K562 (cell line): ENCODE data around the gene FAM53B. TPM values are rescaled to one million over a fixed set of nuclear protein-coding genes. Genes with fewer than 3 reads are reported as not detected.

Source experiments
- BACH1 ChIP-seq: fragments of 200-800 bp; sonication (Bioruptor generic); IDR thresholded peaks from 2 replicates; pipeline ENCODE4 v1.6.1; 2016; ENCODE audit warnings: missing genetic modification characterization, missing compliant biosample characterization
- CCAR2 ChIP-seq: fragments of 200-400 bp; formaldehyde crosslinking; IDR thresholded peaks from 2 replicates; pipeline ENCODE4 v1.6.1; 2017; ENCODE audit warnings: mild to moderate bottlenecking, low read depth, low read length
- DDX20 ChIP-seq: fragments of 450-650 bp; IDR thresholded peaks from 2 replicates; pipeline ENCODE4 v1.6.1; 2016; ENCODE audit warnings: missing genetic modification characterization, low read depth, mild to moderate bottlenecking, missing compliant biosample characterization, moderate library complexity
- DPF2 ChIP-seq: fragments of 450-650 bp; IDR thresholded peaks from 2 replicates; pipeline ENCODE4 v1.6.1; 2016
- EP400 ChIP-seq: fragments of 450-650 bp; IDR thresholded peaks from 2 replicates; pipeline ENCODE4 v1.6.1; 2017; ENCODE audit warnings: antibody characterized with exemption, mild to moderate bottlenecking, moderate library complexity
- FOXM1 ChIP-seq, 2 experiments: fragments of 450-650 bp in 1 of 2; sonication (generic) in 1 of 2; formaldehyde crosslinking in 1 of 2; IDR thresholded peaks; 2 replicates each; pipeline versions ENCODE4 v1.6.1 to v1.9.0; 2017 to 2022; ENCODE audit warnings: low read depth in 2 of 2, mild to moderate bottlenecking in 2 of 2, missing genetic modification reagents in 1 of 2, moderate library complexity in 1 of 2
- HOXB6 ChIP-seq: fragments of 250-450 bp; sonication (Bioruptor Pico); IDR thresholded peaks from 2 replicates; pipeline ENCODE4 v1.5.1; 2022; ENCODE audit warnings: mild to moderate bottlenecking, borderline replicate concordance
- LEF1 ChIP-seq: fragments of 450-650 bp; IDR thresholded peaks from 2 replicates; pipeline ENCODE4 v1.6.1; 2016; ENCODE audit warnings: mild to moderate bottlenecking
- RCOR1 ChIP-seq, 2 experiments: IDR thresholded peaks; 2 replicates each; pipeline ENCODE4 v1.6.1; 2012; ENCODE audit warnings: low read depth in 2 of 2, low read length in 2 of 2, borderline replicate concordance in 1 of 2, improper control_type of control experiment in 1 of 2
- TAL1 ChIP-seq: fragments of 450-650 bp; IDR thresholded peaks from 2 replicates; pipeline ENCODE4 v1.6.1; 2016; ENCODE audit warnings: mild to moderate bottlenecking
- TCF7 ChIP-seq: sonication (generic); IDR thresholded peaks from 2 replicates; pipeline ENCODE4 v1.6.1; 2016; ENCODE audit warnings: antibody characterized with exemption, borderline replicate concordance
- TFAM ChIP-seq: fragments of 250-450 bp; sonication (Bioruptor Pico); conservative IDR thresholded peaks from 2 replicates; pipeline ENCODE4 v1.5.0; 2021; ENCODE audit warnings: mild to moderate bottlenecking, moderate library complexity
- YBX1 ChIP-seq: fragments of 450-650 bp; IDR thresholded peaks from 2 replicates; pipeline ENCODE4 v1.7.1; 2016; ENCODE audit warnings: mild to moderate bottlenecking
- YY1 ChIP-seq, 3 experiments: IDR thresholded peaks; 2 replicates each; pipeline ENCODE4 v1.6.1; 2011; ENCODE audit warnings: low read length in 2 of 3, mild to moderate bottlenecking in 2 of 3, moderate library complexity in 2 of 3, borderline replicate concordance in 1 of 3, control low read depth in 1 of 3, low read depth in 1 of 3; ENCODE audit not compliant: insufficient read depth in 3 of 3, insufficient replicate concordance in 2 of 3, control insufficient read depth in 1 of 3, insufficient read length in 1 of 3; ENCODE audit errors: extremely low read depth in 1 of 3
- ZBTB17 ChIP-seq: fragments of 450-650 bp; formaldehyde crosslinking; IDR thresholded peaks from 2 replicates; pipeline ENCODE4 v1.4.0; 2020; ENCODE audit warnings: mild to moderate bottlenecking
- ZBTB8A ChIP-seq: fragments of 450-650 bp; IDR thresholded peaks from 2 replicates; pipeline ENCODE4 v1.6.1; 2018; ENCODE audit warnings: mild to moderate bottlenecking, moderate library complexity; ENCODE audit not compliant: partially characterized antibody
- polyA plus RNA-seq, 8 experiments: library from polyadenylated mRNA; depleted of rRNA in 4 of 8; stranded (reverse) in 5 of 8; unstranded in 3 of 8; fragments of >200 nt; fragmentation: Nextera tagmentation in 2 of 8; fragmentation: Illumina TruSeq in 1 of 8; extraction: Ambion mirVana in 2 of 8; extraction: Trizol in 1 of 8; gene quantifications; 2 replicates each; pipeline versions ENCODE4 v1.2.1 to v1.2.3, GENCODE V29; 2011 to 2014; ENCODE audit warnings: inconsistent platforms in 1 of 8, missing spikeins in 1 of 8
- total RNA-seq, 7 experiments: library from RNA; depleted of rRNA in 6 of 7; stranded (reverse); fragments of >200 nt in 6 of 7; fragmentation: Illumina TruSeq in 2 of 7; extraction: Trizol in 2 of 7; gene quantifications; 2 replicates each; pipeline versions ENCODE4 v1.2.1 to v1.2.3, GENCODE V29; 2011 to 2021; ENCODE audit warnings: low replicate concordance in 1 of 7
- TF ChIP-seq, protein P1 (sequence below): IDR thresholded peaks from 2 replicates; pipeline ENCODE4 v1.6.1; 2014; ENCODE audit warnings: antibody characterized with exemption
- TF ChIP-seq, protein P2 (sequence below), 2 experiments: fragments of 450-650 bp in 1 of 2; sonication (generic) in 1 of 2; formaldehyde crosslinking in 1 of 2; IDR thresholded peaks in 1 of 2; conservative IDR thresholded peaks in 1 of 2; 2 replicates each; pipeline versions ENCODE4 v1.6.1 to v1.8.1; 2016 to 2023; ENCODE audit warnings: mild to moderate bottlenecking in 2 of 2, moderate library complexity in 2 of 2, inconsistent platforms in 1 of 2, missing genetic modification reagents in 1 of 2
- TF ChIP-seq, protein P3 (sequence below), 2 experiments: IDR thresholded peaks; 2 replicates each; pipeline ENCODE4 v1.6.1; 2012; ENCODE audit warnings: improper control_type of control experiment in 2 of 2, low read depth in 2 of 2, low read length in 2 of 2, borderline replicate concordance in 1 of 2
- TF ChIP-seq, protein P4 (sequence below): fragments of 450-650 bp; IDR thresholded peaks from 2 replicates; pipeline ENCODE4 v1.6.1; 2014; ENCODE audit warnings: low read depth, mild to moderate bottlenecking, moderate library complexity, borderline replicate concordance

FAM53B gene
- total and polyA plus RNA-seq, 9 of the 15 experiments (the other 6 are each of a cell fraction or from before 2014, with no cell fraction given): 0.03 to 16.5 (median 5.0) TPM

DNA sequence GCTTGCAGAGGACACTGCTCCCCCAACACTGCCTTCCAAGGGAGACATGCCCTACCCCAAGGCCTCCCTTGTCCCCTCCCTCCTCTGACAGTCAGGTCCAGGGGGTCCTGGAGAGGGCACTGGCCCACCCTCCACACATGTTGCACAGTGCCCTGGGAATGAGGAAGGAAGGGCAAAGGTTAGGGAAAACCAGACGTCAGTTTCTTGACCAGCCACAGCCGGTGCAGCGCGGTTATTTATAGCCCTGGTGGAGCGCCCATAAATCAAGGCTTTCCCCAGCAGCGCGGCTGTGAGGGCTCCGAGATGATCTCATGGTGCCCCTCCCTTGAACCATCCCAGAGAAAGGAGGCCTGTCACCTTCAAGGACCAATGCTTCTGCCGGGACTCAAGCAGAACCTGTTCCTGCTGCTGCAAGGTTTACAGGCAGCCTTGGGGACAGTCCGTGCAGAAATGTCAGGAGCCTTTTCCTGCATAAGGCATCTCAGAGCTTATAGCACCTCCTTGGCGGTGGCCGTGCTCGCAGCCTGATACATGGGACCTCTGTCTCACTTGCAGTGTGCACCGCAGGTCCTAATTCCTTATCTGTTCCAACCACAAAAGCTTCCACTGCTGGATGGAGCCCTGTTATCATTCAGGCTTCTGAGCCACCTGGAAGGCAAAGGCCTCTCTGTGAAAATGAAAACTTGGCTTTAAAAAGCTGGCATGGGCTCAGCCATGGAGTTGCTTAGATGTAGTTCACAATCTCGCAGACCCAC, 155.3 kb downstream of the FAM53B start (continued):
- TF ChIP-seq, protein P1, sequence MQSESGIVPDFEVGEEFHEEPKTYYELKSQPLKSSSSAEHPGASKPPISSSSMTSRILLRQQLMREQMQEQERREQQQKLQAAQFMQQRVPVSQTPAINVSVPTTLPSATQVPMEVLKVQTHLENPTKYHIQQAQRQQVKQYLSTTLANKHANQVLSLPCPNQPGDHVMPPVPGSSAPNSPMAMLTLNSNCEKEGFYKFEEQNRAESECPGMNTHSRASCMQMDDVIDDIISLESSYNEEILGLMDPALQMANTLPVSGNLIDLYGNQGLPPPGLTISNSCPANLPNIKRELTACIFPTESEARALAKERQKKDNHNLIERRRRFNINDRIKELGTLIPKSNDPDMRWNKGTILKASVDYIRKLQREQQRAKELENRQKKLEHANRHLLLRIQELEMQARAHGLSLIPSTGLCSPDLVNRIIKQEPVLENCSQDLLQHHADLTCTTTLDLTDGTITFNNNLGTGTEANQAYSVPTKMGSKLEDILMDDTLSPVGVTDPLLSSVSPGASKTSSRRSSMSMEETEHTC: no peak
- TF ChIP-seq TAL1: peak; percentile 94
- no peak for TF ChIP-seq ZBTB17 (CRISPR knock-in tag)
- no peak for TF ChIP-seq YY1 (IDR thresholded peaks at IDR 0.05; ENCODE audit: borderline replicate concordance in 1 of 3, control insufficient read depth in 1 of 3, extremely low read depth in 1 of 3, insufficient read depth in 3 of 3, insufficient read length in 1 of 3, insufficient replicate concordance in 2 of 3, low read depth in 1 of 3, low read length in 2 of 3)
- TF ChIP-seq LEF1: peak; percentile 54; the same call in 1 of the 2 replicates
- TF ChIP-seq, protein P2, sequence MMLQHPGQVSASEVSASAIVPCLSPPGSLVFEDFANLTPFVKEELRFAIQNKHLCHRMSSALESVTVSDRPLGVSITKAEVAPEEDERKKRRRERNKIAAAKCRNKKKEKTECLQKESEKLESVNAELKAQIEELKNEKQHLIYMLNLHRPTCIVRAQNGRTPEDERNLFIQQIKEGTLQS (IDR thresholded peaks at IDR 0.05): peak; percentile 87
- TF ChIP-seq, protein P2 (CRISPR knock-in tag; conservative IDR thresholded peaks at IDR 0.05): peak; percentile 67; the same call in 1 of the 2 replicates
- TF ChIP-seq HOXB6 (CRISPR knock-in tag): no peak
- TF ChIP-seq TCF7: peak; percentile 74
- TF ChIP-seq RCOR1 (IDR thresholded peaks at IDR 0.05; ENCODE audit: borderline replicate concordance in 1 of 2, low read depth in 2 of 2, low read length in 2 of 2): 0 out of 4 replicates have a peak, but pooled peaks of 1 of the 2 experiments have one; percentile 74
- TF ChIP-seq FOXM1 (IDR thresholded peaks at IDR 0.05; ENCODE audit: low read depth): peak; percentile 56; the same call in 1 of the 2 replicates
- TF ChIP-seq FOXM1 (CRISPR knock-in tag; IDR thresholded peaks at IDR 0.05; ENCODE audit: low read depth): no peak
- no peak for TF ChIP-seq ZBTB8A
- TF ChIP-seq, protein P3, sequence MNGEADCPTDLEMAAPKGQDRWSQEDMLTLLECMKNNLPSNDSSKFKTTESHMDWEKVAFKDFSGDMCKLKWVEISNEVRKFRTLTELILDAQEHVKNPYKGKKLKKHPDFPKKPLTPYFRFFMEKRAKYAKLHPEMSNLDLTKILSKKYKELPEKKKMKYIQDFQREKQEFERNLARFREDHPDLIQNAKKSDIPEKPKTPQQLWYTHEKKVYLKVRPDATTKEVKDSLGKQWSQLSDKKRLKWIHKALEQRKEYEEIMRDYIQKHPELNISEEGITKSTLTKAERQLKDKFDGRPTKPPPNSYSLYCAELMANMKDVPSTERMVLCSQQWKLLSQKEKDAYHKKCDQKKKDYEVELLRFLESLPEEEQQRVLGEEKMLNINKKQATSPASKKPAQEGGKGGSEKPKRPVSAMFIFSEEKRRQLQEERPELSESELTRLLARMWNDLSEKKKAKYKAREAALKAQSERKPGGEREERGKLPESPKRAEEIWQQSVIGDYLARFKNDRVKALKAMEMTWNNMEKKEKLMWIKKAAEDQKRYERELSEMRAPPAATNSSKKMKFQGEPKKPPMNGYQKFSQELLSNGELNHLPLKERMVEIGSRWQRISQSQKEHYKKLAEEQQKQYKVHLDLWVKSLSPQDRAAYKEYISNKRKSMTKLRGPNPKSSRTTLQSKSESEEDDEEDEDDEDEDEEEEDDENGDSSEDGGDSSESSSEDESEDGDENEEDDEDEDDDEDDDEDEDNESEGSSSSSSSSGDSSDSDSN (IDR thresholded peaks at IDR 0.05; ENCODE audit: borderline replicate concordance in 1 of 2, low read depth in 2 of 2, low read length in 2 of 2): 0 out of 4 replicates have a peak, but pooled peaks of 1 of the 2 experiments have one; percentile 18
- TF ChIP-seq DDX20 (tag): no peak
- no peak for TF ChIP-seq YBX1
- TF ChIP-seq TFAM: no peak
- TF ChIP-seq EP400: no peak
- peak; percentile 90 for TF ChIP-seq DPF2
- TF ChIP-seq BACH1 (tag): no peak
- TF ChIP-seq, protein P4, sequence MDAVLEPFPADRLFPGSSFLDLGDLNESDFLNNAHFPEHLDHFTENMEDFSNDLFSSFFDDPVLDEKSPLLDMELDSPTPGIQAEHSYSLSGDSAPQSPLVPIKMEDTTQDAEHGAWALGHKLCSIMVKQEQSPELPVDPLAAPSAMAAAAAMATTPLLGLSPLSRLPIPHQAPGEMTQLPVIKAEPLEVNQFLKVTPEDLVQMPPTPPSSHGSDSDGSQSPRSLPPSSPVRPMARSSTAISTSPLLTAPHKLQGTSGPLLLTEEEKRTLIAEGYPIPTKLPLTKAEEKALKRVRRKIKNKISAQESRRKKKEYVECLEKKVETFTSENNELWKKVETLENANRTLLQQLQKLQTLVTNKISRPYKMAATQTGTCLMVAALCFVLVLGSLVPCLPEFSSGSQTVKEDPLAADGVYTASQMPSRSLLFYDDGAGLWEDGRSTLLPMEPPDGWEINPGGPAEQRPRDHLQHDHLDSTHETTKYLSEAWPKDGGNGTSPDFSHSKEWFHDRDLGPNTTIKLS: no peak
- no peak for TF ChIP-seq CCAR2
